ENCODE data around the gene GRB10.

The GRB10 gene

DNA sequence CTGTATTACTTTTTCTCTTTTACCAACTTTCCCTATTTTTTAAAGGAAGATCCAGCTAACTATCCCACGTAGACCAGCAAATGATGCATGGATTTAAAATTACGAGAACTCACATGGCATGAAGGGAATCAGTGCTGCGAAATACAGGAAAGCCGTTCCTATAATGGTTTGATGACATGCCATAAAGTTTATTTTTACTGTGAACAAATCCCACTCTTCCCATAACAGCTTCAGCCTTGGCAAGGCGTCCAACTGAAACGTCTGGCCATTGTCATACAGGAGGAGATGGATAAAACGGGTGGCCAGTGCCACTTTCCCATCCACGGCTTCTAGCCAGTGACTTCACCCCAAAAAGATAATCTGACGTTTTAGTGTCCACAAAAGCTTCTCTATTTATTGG is 111.3 kb downstream of the GRB10 start:
- H3K36me3 ChIP-seq: peaks cover 79 to 96% (median 85%) of the 10 kb centered on the region in 11 experiments
- H3K4me2 ChIP-seq: no peak overlapping the region
- H3K4me1 ChIP-seq: peaks cover under 1 to 49% (median 38%) of the 10 kb centered on the region in 10 experiments; a peak in 17 of 20 replicates
- no peak for TF ChIP-seq Cebpa-rat (IDR thresholded peaks at IDR 0.05)
- H3K27me3 ChIP-seq: no peaks in the 10 kb centered on the region
- H3K9me3 ChIP-seq (replicated peaks in 1 of 11): peaks cover 0 to 25% (median 19%) of the 10 kb centered on the region in 11 experiments; a peak in 16 of 22 replicates
- no peak overlapping the region for H3K4me3 ChIP-seq
- H3K9ac ChIP-seq: no peak overlapping the region
- no peak overlapping the region for H3K27ac ChIP-seq
- peaks cover 27 to 90% (median 72%) of the 10 kb centered on the region in 11 experiments; a peak in 19 of 22 replicates for H4K20me1 ChIP-seq

DNA sequence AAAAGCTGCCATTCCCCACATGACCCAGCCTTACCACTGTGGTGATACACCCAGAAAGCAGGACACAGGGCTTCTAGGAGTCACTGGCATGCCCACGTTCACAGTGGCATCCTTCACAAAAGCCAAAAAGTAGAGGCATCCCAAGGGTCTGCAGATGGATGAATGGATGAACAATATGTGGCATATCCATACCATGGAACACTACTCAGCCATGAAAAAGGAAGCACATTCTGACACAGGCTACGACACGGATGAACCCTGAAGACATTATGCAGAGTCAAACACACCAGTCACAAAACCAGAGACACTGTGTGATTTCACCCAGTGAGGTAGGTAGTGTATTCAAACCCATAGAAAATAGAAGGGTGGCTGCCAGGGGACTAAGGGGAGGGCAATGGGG is 112.8 kb downstream of the GRB10 start:
- Histone ChIP-seq H3K36me3 (peaks cover 78 to 91% (median 85%) of the 10 kb centered on the region in 11 experiments), H3K27ac (no peak overlapping the region), H3K9ac (no peak overlapping the region), H4K20me1 (peaks cover 28 to 98% (median 75%) of the 10 kb centered on the region in 11 experiments; a peak in 20 of 22 replicates), H3K4me3 (no peak overlapping the region), H3K9me3 (replicated peaks in 1 of 11) (peaks cover 0 to 25% (median 19%) of the 10 kb centered on the region in 11 experiments; a peak in 16 of 22 replicates), H3K27me3 (no peaks in the 10 kb centered on the region), H3K4me2 (no peak overlapping the region), H3K4me1 (peaks cover 15 to 64% (median 51%) of the 10 kb centered on the region in 10 experiments)
- no peak for TF ChIP-seq Cebpa-rat (IDR thresholded peaks at IDR 0.05)

DNA sequence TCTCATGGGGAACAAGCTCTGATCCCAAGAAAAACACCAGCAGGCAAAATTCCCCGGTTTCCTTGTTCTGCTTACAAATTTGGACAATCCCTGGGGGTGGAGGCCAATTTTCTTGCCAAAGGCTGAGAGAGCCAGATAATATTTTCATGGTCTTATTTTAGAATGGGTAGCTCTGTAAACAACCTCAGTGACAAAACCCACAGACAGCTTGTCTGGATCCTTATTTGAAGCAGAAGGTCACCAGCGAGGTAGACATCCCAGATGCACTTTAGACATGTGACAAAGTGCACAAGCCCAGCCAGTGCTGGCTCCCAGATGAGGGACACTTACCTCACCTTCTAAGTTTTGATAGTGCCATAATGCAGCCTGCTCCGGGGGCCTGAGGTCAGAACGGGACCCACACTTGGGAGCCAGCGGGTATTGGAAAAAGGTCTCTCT is 114.9 kb downstream of the GRB10 start:
- Histone ChIP-seq H3K4me1 (peaks cover 36 to 68% (median 60%) of the 10 kb centered on the region in 10 experiments), H3K4me3 (no peak overlapping the region), H3K4me2 (peak overlapping the region in 6 of 11 experiments; percentile 16 to 96 (median 88); a peak in 4 of 22 replicates), H3K27me3 (no peaks in the 10 kb centered on the region), H3K9ac (no peak overlapping the region), H4K20me1 (peaks cover 23 to 98% (median 75%) of the 10 kb centered on the region in 11 experiments; a peak in 20 of 22 replicates), H3K9me3 (replicated peaks in 1 of 11) (peaks cover 0 to 25% (median 19%) of the 10 kb centered on the region in 11 experiments; a peak in 16 of 22 replicates), H3K36me3 (peaks cover 64 to 84% (median 74%) of the 10 kb centered on the region in 11 experiments), H3K27ac (peak overlapping the region in 3 of 11 experiments; percentile 39 to 87 (median 78); a peak in 5 of 22 replicates)
- no peak for TF ChIP-seq Cebpa-rat (IDR thresholded peaks at IDR 0.05)

DNA sequence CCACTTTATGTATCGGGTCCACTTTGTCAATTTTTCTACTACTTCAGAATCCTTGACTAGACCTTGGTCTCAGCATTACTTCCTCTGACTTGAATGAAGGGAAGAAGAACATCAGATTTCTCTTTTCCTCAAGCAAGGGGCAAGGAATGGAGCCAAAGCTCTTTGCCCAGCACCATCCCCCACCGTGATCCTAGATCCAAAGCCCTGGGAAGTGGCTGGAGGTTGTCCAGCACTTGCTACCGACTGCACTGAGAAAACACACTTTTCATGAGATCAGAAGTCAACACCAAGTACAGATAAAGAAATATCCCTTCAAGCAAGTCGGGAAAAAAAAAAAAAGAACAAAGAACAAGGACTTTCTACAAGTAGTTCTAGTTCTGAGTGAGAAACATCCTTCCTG is 115.4 kb downstream of the GRB10 start:
- H3K9me3 ChIP-seq (replicated peaks in 1 of 11): peaks cover 0 to 21% (median 18%) of the 10 kb centered on the region in 11 experiments; a peak in 16 of 22 replicates
- peak overlapping the region in 8 of 11 experiments; percentile 4 to 96 (median 87); a peak in 12 of 22 replicates for H3K4me2 ChIP-seq
- H3K27me3 ChIP-seq: no peaks in the 10 kb centered on the region
- H3K4me3 ChIP-seq: no peak overlapping the region
- H4K20me1 ChIP-seq: peaks cover 19 to 98% (median 75%) of the 10 kb centered on the region in 11 experiments; a peak in 20 of 22 replicates
- H3K36me3 ChIP-seq: peaks cover 60 to 84% (median 73%) of the 10 kb centered on the region in 11 experiments
- no peak overlapping the region for H3K9ac ChIP-seq
- peaks cover 41 to 68% (median 61%) of the 10 kb centered on the region in 10 experiments for H3K4me1 ChIP-seq
- peak overlapping the region in 4 of 11 experiments; percentile 27 to 87 (median 58); a peak in 5 of 22 replicates for H3K27ac ChIP-seq
- TF ChIP-seq Cebpa-rat (IDR thresholded peaks at IDR 0.05): no peak

DNA sequence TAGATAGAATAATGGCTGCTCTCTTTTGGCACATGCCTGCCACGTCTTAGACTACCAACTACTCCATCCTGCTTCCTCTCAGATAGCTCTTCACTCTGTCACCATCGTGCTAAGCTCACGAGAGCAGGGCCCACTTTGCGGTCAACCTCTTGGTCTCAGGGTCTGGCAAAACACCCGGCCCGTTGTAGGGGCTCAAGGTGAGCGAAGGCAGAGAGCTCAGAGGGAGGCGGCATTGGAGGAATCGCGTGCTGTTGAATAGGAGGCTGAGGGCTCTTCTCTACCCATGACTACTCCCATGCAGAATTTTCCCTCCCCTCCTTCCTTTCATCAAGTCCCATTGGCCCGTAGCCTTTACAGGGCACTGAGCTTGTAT is 116.6 kb downstream of the GRB10 start:
- no peak for TF ChIP-seq Cebpa-rat (IDR thresholded peaks at IDR 0.05)
- H3K4me2 ChIP-seq: peak overlapping the region; percentile 53 to 96 (median 86)
- peak overlapping the region in 9 of 11 experiments; percentile 49 to 87 (median 76); a peak in 17 of 22 replicates for H3K27ac ChIP-seq
- peaks cover 53 to 77% (median 72%) of the 10 kb centered on the region in 10 experiments for H3K4me1 ChIP-seq
- H3K27me3 ChIP-seq: no peaks in the 10 kb centered on the region
- H3K36me3 ChIP-seq: peaks cover 48 to 84% (median 72%) of the 10 kb centered on the region in 11 experiments
- H4K20me1 ChIP-seq: peaks cover 24 to 98% (median 74%) of the 10 kb centered on the region in 11 experiments; a peak in 21 of 22 replicates
- H3K4me3 ChIP-seq: no peak overlapping the region
- peak overlapping the region in 4 of 11 experiments; percentile 11 to 51 (median 29); a peak in 6 of 22 replicates for H3K9ac ChIP-seq
- H3K9me3 ChIP-seq (replicated peaks in 1 of 11): peaks cover 0 to 19% (median 6%) of the 10 kb centered on the region in 11 experiments; a peak in 11 of 22 replicates

DNA sequence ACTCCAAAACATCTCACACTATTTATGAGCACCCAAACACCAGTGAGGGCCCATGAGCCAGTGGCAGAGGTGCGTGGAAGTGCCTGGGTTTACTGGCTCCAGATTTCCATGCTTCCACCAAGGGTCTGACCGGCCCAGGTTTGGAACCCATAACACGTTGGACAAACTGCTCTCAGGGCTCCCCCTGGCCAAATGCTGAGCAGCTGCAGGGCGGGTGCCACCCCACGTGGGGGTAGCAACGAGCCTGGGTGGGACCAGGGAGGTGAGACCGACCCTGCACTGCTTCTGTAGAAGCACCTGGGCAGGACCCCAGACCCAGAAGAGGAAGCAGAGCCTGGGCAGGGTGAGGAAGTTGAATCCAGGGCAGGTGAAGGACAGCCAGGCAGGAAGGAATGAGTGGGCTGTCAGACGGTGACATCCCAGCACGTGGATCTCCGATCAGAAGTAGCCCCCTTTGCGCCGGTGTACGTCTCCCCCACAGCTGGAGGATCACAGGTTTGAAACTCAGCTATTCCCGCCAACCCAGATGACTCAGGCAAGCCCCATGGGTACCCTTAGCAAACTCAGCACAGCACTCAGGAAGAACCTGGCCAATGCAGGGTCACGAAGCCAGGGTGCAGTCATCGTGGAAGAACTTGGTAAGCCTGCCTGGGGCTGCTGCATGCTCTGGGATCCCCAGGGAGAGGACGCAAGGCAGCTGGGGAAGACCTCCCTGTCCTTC is 117.1 kb downstream of the GRB10 start:
- Histone ChIP-seq H3K27me3 (no peaks in the 10 kb centered on the region), H3K4me1 (peaks cover 59 to 82% (median 78%) of the 10 kb centered on the region in 10 experiments), H3K4me3 (no peak overlapping the region), H4K20me1 (peaks cover 28 to 98% (median 74%) of the 10 kb centered on the region in 11 experiments; a peak in 21 of 22 replicates), H3K9ac (peak overlapping the region in 9 of 11 experiments; percentile 16 to 67 (median 47); a peak in 14 of 22 replicates), H3K36me3 (peaks cover 43 to 84% (median 71%) of the 10 kb centered on the region in 11 experiments), H3K27ac (peak overlapping the region in 9 of 11 experiments; percentile 49 to 87 (median 76); a peak in 18 of 22 replicates), H3K9me3 (replicated peaks in 1 of 11) (peaks cover 0 to 15% (median 3%) of the 10 kb centered on the region in 11 experiments; a peak in 6 of 22 replicates), H3K4me2 (peak overlapping the region; percentile 53 to 96 (median 86))
- no peak for TF ChIP-seq Cebpa-rat (IDR thresholded peaks at IDR 0.05)

DNA sequence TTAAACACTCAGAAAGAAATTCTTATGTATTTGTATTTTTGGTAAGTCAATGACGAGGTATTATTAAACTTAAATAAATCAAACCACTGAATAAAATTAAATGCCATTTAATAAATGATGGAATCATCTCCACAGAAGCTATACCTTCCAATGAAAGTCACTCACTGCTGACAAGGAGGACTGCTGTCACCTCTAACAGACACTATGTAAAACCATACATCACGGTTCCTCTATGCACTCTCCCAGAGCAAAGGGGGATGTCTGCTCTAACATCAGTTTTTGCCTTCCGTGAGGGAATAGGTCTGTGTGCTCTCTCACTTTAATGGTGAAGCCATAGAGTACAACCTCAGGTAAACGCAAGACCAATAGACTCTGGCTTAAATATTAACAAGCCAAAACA is 117.8 kb downstream of the GRB10 start:
- Histone ChIP-seq H3K4me3 (peak overlapping the region in 1 of 10 experiments; percentile 47; a peak in 1 of 20 replicates), H3K4me1 (peaks cover 65 to 88% (median 84%) of the 10 kb centered on the region in 10 experiments), H3K36me3 (peaks cover 37 to 80% (median 64%) of the 10 kb centered on the region in 11 experiments), H4K20me1 (peaks cover 28 to 97% (median 74%) of the 10 kb centered on the region in 11 experiments; a peak in 21 of 22 replicates), H3K4me2 (peak overlapping the region; percentile 53 to 96 (median 86)), H3K9ac (peak overlapping the region in 10 of 11 experiments; percentile 16 to 67 (median 44); a peak in 14 of 22 replicates), H3K27ac (peak overlapping the region in 9 of 11 experiments; percentile 49 to 87 (median 76); a peak in 18 of 22 replicates), H3K9me3 (replicated peaks in 1 of 11) (peaks cover 0 to 8% (median under 1%) of the 10 kb centered on the region in 11 experiments; a peak in 4 of 22 replicates), H3K27me3 (no peaks in the 10 kb centered on the region)
- no peak for TF ChIP-seq Cebpa-rat (IDR thresholded peaks at IDR 0.05)

DNA sequence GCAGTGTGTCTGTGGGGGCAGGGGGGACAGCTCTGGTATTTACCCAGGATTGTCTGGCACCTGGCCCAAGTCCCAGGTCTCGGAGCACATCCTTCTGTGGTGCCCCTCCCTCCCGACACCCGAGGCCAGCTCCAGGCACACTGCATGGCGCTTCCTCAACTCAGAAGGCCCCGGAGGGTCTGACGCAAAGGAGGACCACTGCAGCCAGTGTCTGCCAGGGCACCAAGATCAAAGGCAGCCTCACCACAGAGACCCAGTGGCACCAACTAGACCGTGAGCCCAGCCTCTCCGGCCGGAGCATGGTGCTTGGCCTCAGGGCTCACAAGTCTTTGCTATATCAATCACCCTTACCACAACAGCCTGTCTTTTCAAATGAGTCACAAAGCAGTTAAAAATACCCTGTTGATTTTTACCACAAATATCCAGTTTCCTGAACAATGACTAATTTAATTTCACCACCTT is 118.2 kb downstream of the GRB10 start:
- Histone ChIP-seq H3K4me2 (peak overlapping the region; percentile 73 to 96 (median 86)), H3K4me1 (peaks cover 69 to 93% (median 88%) of the 10 kb centered on the region in 10 experiments), H3K36me3 (peaks cover 33 to 79% (median 60%) of the 10 kb centered on the region in 11 experiments), H3K9ac (peak overlapping the region in 9 of 11 experiments; percentile 28 to 74 (median 51); a peak in 11 of 22 replicates), H3K27me3 (no peaks in the 10 kb centered on the region), H4K20me1 (peaks cover 28 to 97% (median 74%) of the 10 kb centered on the region in 11 experiments; a peak in 21 of 22 replicates), H3K27ac (peak overlapping the region in 9 of 11 experiments; percentile 49 to 87 (median 76); a peak in 18 of 22 replicates), H3K4me3 (peak overlapping the region in 5 of 10 experiments; percentile 8 to 47 (median 19); a peak in 6 of 20 replicates), H3K9me3 (replicated peaks in 1 of 11) (peaks cover 0 to 4% (median 0%) of the 10 kb centered on the region in 11 experiments; a peak in 3 of 22 replicates)
- no peak for TF ChIP-seq Cebpa-rat (IDR thresholded peaks at IDR 0.05)
